Peyer's patch (tissue), 4 donors: ENCODE measurements around the gene ELAC1. TPM values are rescaled to one million over a fixed set of nuclear protein-coding genes. Genes with fewer than 3 reads are reported as not detected.

Source experiments
- DNase-seq, 3 donors: peaks; one replicate each; pipeline ENCODE4 v3.0.0-alpha.2; 2017 to 2019
- H3K27ac ChIP-seq, 4 donors: fragments of 200-600 bp; sonication (generic); one replicate each; pipeline ENCODE4 v1.5.1; 2016 to 2019
- H3K27me3 ChIP-seq, 2 donors: fragments of 200-600 bp; sonication (generic); one replicate each; pipeline ENCODE4 v1.5.1; 2019
- H3K36me3 ChIP-seq, 3 donors: fragments of 200-600 bp; sonication (generic); one replicate each; pipeline ENCODE4 v1.5.1; 2016 to 2019
- H3K4me1 ChIP-seq, 4 donors: fragments of 200-600 bp; sonication (generic); one replicate each; pipeline ENCODE4 v1.5.1; 2016 to 2019
- H3K4me3 ChIP-seq, 4 donors: fragments of 200-600 bp; sonication (generic); 1 replicate in 3 of 4; 2 replicates in 1 of 4; pipeline ENCODE4 v1.5.1; 2016 to 2019; ENCODE audit warnings: mild to moderate bottlenecking in 1 of 4
- H3K9me3 ChIP-seq, 4 donors: fragments of 200-600 bp; sonication (generic); one replicate each; pipeline ENCODE4 v1.5.1; 2016 to 2019; ENCODE audit warnings: mild to moderate bottlenecking in 1 of 4
- CTCF ChIP-seq, 6 experiments: fragments of 450-650 bp in 4 of 6; fragments of 200-600 bp in 2 of 6; sonication (generic) in 1 of 6; IDR thresholded peaks; one replicate each; pipeline ENCODE4 v1.5.1; 2017 to 2019; ENCODE audit warnings: antibody characterized with exemption in 6 of 6, mild to moderate bottlenecking in 3 of 6, moderate library complexity in 1 of 6
- POLR2A ChIP-seq, 2 donors: fragments of 450-650 bp; IDR thresholded peaks; one replicate each; pipeline ENCODE4 v1.5.1; 2017; ENCODE audit warnings: antibody characterized with exemption in 2 of 2, mild to moderate bottlenecking in 2 of 2, moderate library complexity in 2 of 2
- total RNA-seq, 4 donors: library from RNA; depleted of rRNA; stranded (reverse); fragments of >200 nt; gene quantifications; one replicate each; pipeline ENCODE4 v1.1.0, GENCODE V29; 2016

ELAC1 gene
- total RNA-seq, 4 donors from 2014 or later: 7.1 to 15.5 (median 8.5) TPM

- H3K36me3 ChIP-seq: peaks cover 0 to 29% (median 0%) of the 10 kb centered on the region in 3 donors
- DNase-seq: no peak
- no peak overlapping the region for H3K27ac ChIP-seq
- H3K27me3 ChIP-seq: no peaks in the 10 kb centered on the region
- H3K4me1 ChIP-seq: no peaks in the 10 kb centered on the region
- TF ChIP-seq CTCF (IDR thresholded peaks at IDR 0.05) (no peak), POLR2A (IDR thresholded peaks at IDR 0.05) (no peak)
- no peaks in the 10 kb centered on the region for H3K9me3 ChIP-seq
- H3K4me3 ChIP-seq: no peak overlapping the region
Measured at GRCh38 chr18:50933684-50934083, 34.2 kb upstream of the ELAC1 start.

- TF ChIP-seq CTCF (IDR thresholded peaks at IDR 0.05) (no peak), POLR2A (IDR thresholded peaks at IDR 0.05) (no peak)
- no peak overlapping the region for H3K4me3 ChIP-seq
Measured at GRCh38 chr18:50934545-50935211, 33.2 kb upstream of the ELAC1 start.

GRCh38 chr18:50935493-50936191, 32.2 kb upstream of the ELAC1 start:
- no peak overlapping the region for H3K4me3 ChIP-seq
- H3K4me1 ChIP-seq: no peaks in the 10 kb centered on the region
- no peaks in the 10 kb centered on the region for H3K9me3 ChIP-seq
- no peaks in the 10 kb centered on the region for H3K27me3 ChIP-seq
- TF ChIP-seq POLR2A (IDR thresholded peaks at IDR 0.05): no peak
- TF ChIP-seq CTCF (IDR thresholded peaks at IDR 0.05): no peak
- H3K36me3 ChIP-seq: peaks cover 0 to 22% (median 0%) of the 10 kb centered on the region in 3 donors
- no peak overlapping the region for H3K27ac ChIP-seq
- no peak for DNase-seq

More at GRCh38 chr18:50934545-50935211, 33.2 kb upstream of the ELAC1 start:
- Histone ChIP-seq H3K36me3 (peaks cover 0 to 22% (median 0%) of the 10 kb centered on the region in 3 donors), H3K4me1 (no peaks in the 10 kb centered on the region), H3K27ac (no peak overlapping the region), H3K27me3 (no peaks in the 10 kb centered on the region), H3K9me3 (no peaks in the 10 kb centered on the region)
- DNase-seq: no peak

GRCh38 chr18:50937183-50937582, 30.7 kb upstream of the ELAC1 start:
- H3K4me3 ChIP-seq: no peak overlapping the region
- no peaks in the 10 kb centered on the region for H3K9me3 ChIP-seq
- H3K27ac ChIP-seq: no peak overlapping the region
- H3K4me1 ChIP-seq: no peaks in the 10 kb centered on the region
- no peak for DNase-seq
- TF ChIP-seq POLR2A (IDR thresholded peaks at IDR 0.05): no peak
- TF ChIP-seq CTCF (IDR thresholded peaks at IDR 0.05): no peak
- no peaks in the 10 kb centered on the region for H3K27me3 ChIP-seq
- H3K36me3 ChIP-seq: peaks cover 0 to 16% (median 0%) of the 10 kb centered on the region in 3 donors

- H3K9me3 ChIP-seq: no peaks in the 10 kb centered on the region
- no peak for DNase-seq
- no peak for TF ChIP-seq CTCF (IDR thresholded peaks at IDR 0.05)
- TF ChIP-seq POLR2A (IDR thresholded peaks at IDR 0.05): no peak
- no peaks in the 10 kb centered on the region for H3K27me3 ChIP-seq
- H3K36me3 ChIP-seq: peaks cover 0 to 5% (median 0%) of the 10 kb centered on the region in 3 donors
- no peak overlapping the region for H3K27ac ChIP-seq
- H3K4me3 ChIP-seq: no peak overlapping the region
- no peaks in the 10 kb centered on the region for H3K4me1 ChIP-seq
Measured at GRCh38 chr18:50938912-50939311, 28.9 kb upstream of the ELAC1 start.
